LoVo (cell line): ENCODE results near the gene DCLK1.

Source experiments
- DNase-seq: peaks from one replicate; pipeline ENCODE4 v3.0.0-alpha.2; 2016; ENCODE audit warnings: low spot score

The DCLK1 gene

GRCh38 chr13:35947315-35947714 is 183.9 kb downstream of the DCLK1 start:
- DNase-seq: no peak

GRCh38 chr13:35945368-35945767 is 185.8 kb downstream of the DCLK1 start:
- no peak for DNase-seq

- no peak for DNase-seq
These were observed 189.8 kb downstream of the DCLK1 start for GRCh38 chr13:35941374-35941773.

- no peak for DNase-seq
These were observed 190.4 kb downstream of the DCLK1 start for GRCh38 chr13:35940734-35941133.

- no peak for DNase-seq
These were observed 194.8 kb downstream of the DCLK1 start for GRCh38 chr13:35936246-35936978.

GRCh38 chr13:35930665-35931631 is 200.2 kb downstream of the DCLK1 start:
- no peak for DNase-seq

- no peak for DNase-seq
These were observed 203.6 kb downstream of the DCLK1 start for GRCh38 chr13:35927567-35928021.

- no peak for DNase-seq
These were observed 204.2 kb downstream of the DCLK1 start for GRCh38 chr13:35926859-35927530.

GRCh38 chr13:35925669-35926068 is 205.5 kb downstream of the DCLK1 start:
- no peak for DNase-seq

- DNase-seq: peak; percentile 16
These were observed 207.8 kb downstream of the DCLK1 start for GRCh38 chr13:35923347-35923746.

GRCh38 chr13:35920816-35921215 is 210.4 kb downstream of the DCLK1 start:
- no peak for DNase-seq

- DNase-seq: no peak
These were observed 213.1 kb downstream of the DCLK1 start for GRCh38 chr13:35917942-35918645.

GRCh38 chr13:35917252-35917941 is 213.8 kb downstream of the DCLK1 start:
- no peak for DNase-seq

GRCh38 chr13:35916146-35916545 is 215.0 kb downstream of the DCLK1 start:
- no peak for DNase-seq

GRCh38 chr13:35914662-35915061 is 216.5 kb downstream of the DCLK1 start:
- DNase-seq: no peak

- no peak for DNase-seq
These were observed 218.3 kb downstream of the DCLK1 start for GRCh38 chr13:35912841-35913240.

GRCh38 chr13:35909837-35910540 is 221.2 kb downstream of the DCLK1 start:
- no peak for DNase-seq

GRCh38 chr13:35909091-35909490 is 222.1 kb downstream of the DCLK1 start:
- DNase-seq: no peak

GRCh38 chr13:35908226-35908625 is 223.0 kb downstream of the DCLK1 start:
- no peak for DNase-seq

- no peak for DNase-seq
These were observed 224.5 kb downstream of the DCLK1 start for GRCh38 chr13:35906636-35907035.

- no peak for DNase-seq
These were observed 228.1 kb downstream of the DCLK1 start for GRCh38 chr13:35903075-35903474.
